Effector memory CD8-positive, alpha-beta T cell (primary cell): ENCODE data around the gene ARMS2.
A peak's percentile ranks its signal among the peaks of the same experiment; 100 is the strongest.

Source experiments
- ATAC-seq: fragments of 150-1000 bp; cut with Tn5 transposase; replicated peaks from 2 replicates; pipeline ENCODE4 v1.10.0; 2021; ENCODE audit warnings: mild to moderate bottlenecking, moderate library complexity
- DNase-seq, 3 experiments: peaks; one replicate each; pipeline ENCODE4 v3.0.0; 2021
- H3K27ac Mint-ChIP-seq, 2 donors: one replicate each; pipeline ENCODE4 v1.8.0; 2022; ENCODE audit warnings: mild to moderate bottlenecking in 2 of 2, mixed read lengths in 2 of 2, moderate library complexity in 2 of 2
- H3K27me3 Mint-ChIP-seq, 2 donors: one replicate each; pipeline ENCODE4 v1.8.0; 2022; ENCODE audit warnings: mixed read lengths in 2 of 2
- H3K36me3 Mint-ChIP-seq: one replicate; pipeline ENCODE4 v1.8.0; 2022; ENCODE audit warnings: mild to moderate bottlenecking, moderate library complexity, mixed read lengths; ENCODE audit not compliant: insufficient read depth
- H3K4me1 Mint-ChIP-seq, 2 donors: one replicate each; pipeline ENCODE4 v1.8.0; 2022; ENCODE audit warnings: low read depth in 2 of 2, mixed read lengths in 2 of 2
- H3K4me3 Mint-ChIP-seq, 2 donors: one replicate each; pipeline ENCODE4 v1.8.0; 2022; ENCODE audit warnings: mild to moderate bottlenecking in 2 of 2, mixed read lengths in 2 of 2, moderate library complexity in 2 of 2
- H3K9me3 Mint-ChIP-seq, 2 donors: one replicate each; pipeline ENCODE4 v1.8.0; 2022; ENCODE audit warnings: mixed read lengths in 2 of 2

ARMS2 gene

DNA sequence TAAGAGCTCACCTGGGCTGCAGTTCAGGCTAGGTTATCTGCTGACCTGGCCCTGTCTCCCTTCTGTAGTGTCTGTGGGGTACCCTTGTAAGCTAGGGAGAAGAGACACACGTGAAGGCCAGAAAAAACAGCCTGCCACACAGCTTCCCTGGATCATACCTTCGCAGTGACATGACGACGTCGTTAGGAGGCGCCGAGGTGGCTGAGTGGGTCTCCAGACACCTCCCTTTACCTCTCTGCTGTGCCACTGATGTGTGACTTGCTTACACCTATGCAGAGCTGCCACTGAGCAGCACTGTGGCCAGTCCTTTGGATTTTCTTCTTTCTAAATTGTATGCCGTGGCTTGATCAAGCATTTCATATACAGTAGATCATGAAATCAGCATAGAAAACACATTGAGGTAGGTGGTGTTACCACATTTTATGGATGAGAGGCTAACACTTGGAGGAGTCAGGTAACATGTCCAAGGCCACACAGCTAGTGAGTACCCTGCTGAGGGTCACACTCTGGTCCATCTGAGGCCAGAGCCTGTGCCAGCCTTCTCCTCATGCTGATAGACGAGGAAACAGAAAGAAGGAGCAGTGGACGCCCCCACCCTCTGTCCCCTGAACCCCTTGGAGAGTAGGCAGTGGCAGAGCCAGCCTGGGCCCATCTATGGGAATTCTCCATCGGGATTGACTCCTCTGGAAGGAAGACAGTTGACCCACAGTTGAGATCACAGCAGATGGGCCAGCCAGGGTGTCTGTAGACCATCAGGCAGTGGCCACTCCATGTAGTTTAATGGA lies 30.0 kb downstream of the ARMS2 start:
- Mint-ChIP-seq H3K4me1 (no peaks in the 10 kb centered on the region), H3K36me3 (peaks cover 4% of the 10 kb centered on the region), H3K27ac (no peak overlapping the region), H3K9me3 (peaks cover 3 to 6% of the 10 kb centered on the region in 2 donors), H3K27me3 (peaks cover 20 to 24% of the 10 kb centered on the region in 2 donors), H3K4me3 (no peak overlapping the region)
- no peak for DNase-seq
- no peak for ATAC-seq

DNA sequence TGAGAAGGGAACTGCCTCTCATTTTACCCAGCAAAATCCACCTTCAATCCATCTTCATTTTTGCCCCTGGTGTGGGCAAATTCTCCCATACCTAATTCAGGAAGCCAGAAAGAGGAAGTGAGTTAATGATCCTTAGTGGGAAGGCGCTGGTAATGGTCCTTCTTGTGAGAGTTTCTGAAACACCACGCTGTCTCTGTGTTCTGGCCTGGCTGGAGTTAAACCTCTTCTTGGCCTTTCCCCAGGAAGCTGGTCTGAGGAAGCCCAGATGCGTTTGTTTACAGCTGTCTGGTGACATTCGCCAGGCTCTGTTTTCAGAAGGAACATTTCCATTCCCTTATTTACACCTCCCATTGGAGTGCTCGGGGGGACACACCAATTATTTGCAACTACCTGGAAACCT lies 31.2 kb downstream of the ARMS2 start:
- DNase-seq (no peak), ATAC-seq (no peak)
- Mint-ChIP-seq H3K27me3 (peaks cover 8 to 16% of the 10 kb centered on the region in 2 donors), H3K27ac (no peak overlapping the region), H3K4me3 (no peak overlapping the region), H3K36me3 (no peaks in the 10 kb centered on the region), H3K4me1 (peaks cover under 1 to 1% of the 10 kb centered on the region in 2 donors), H3K9me3 (peaks cover 3 to 6% of the 10 kb centered on the region in 2 donors)

DNA sequence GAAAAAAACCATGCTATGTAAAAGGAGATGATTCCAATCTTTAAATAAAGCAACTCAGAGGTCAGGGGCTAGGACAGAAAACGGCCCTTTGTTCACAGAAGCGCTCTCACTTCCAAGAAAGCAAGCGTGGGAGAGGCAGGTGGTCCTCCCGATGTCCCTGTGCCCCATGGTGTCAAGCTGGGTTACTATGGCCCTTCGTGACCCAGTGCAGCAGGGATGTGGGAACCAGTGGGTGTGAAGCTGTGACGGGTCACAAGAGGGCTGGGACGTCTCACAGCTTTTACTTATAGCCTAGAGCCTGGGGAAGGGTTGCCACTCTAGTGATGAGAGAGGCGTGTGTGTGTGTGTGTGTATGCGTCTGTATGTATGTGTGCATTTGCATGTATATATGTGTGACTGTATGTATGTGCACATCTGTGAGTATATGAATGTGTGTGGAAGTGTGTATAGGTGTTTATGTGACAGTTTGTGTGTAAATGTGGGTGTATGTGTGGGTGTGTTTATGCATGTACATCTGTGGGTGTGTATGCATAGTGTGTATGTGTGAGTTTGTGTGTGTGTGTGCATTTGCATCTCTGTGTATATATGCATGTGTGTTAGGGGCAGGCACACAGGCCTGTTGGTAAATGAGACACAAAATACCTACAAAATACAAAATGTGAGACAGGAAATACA lies 32.1 kb downstream of the ARMS2 start:
- Mint-ChIP-seq H3K4me3 (no peak overlapping the region), H3K9me3 (peaks cover 3 to 5% of the 10 kb centered on the region in 2 donors), H3K4me1 (peaks cover 9 to 10% of the 10 kb centered on the region in 2 donors), H3K36me3 (no peaks in the 10 kb centered on the region), H3K27ac (no peak overlapping the region), H3K27me3 (peaks cover 5 to 10% of the 10 kb centered on the region in 2 donors)
- peak; percentile 25 for ATAC-seq
- DNase-seq, result no peak

GRCh38 chr10:122487174-122487765 lies 32.8 kb downstream of the ARMS2 start:
- H3K36me3 Mint-ChIP-seq, result no peaks in the 10 kb centered on the region
- ATAC-seq (no peak), DNase-seq (no peak)
- no peaks in the 10 kb centered on the region for H3K9me3 Mint-ChIP-seq
- H3K4me3 Mint-ChIP-seq, result no peak overlapping the region
- H3K27me3 Mint-ChIP-seq, result peaks cover 0 to 6% of the 10 kb centered on the region in 2 donors
- H3K4me1 Mint-ChIP-seq, result peaks cover 11 to 12% of the 10 kb centered on the region in 2 donors
- H3K27ac Mint-ChIP-seq, result no peak overlapping the region

DNA sequence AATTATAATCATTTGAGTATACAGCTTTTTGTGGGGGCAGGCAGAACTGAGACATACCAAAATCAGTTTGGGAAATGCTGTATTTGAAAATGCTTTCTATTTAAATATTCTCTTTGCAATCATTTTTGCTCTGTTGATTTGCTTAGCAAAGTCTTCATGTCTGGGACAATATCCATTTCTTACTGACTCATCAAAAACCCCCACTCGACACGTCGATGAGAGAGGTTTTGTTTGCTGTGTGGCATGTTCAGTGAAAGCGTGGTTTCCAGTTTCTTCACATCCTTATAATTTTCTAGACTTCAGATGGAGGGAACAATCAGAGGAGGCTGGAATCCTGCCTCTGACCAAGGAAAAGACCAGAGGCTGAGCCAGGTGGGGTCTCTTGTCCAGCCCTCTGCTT lies 35.8 kb downstream of the ARMS2 start:
- DNase-seq (no peak), ATAC-seq (no peak)
- H3K36me3 Mint-ChIP-seq, result no peaks in the 10 kb centered on the region
- no peaks in the 10 kb centered on the region for H3K9me3 Mint-ChIP-seq
- no peak overlapping the region for H3K27ac Mint-ChIP-seq
- H3K4me3 Mint-ChIP-seq, result no peak overlapping the region
- H3K4me1 Mint-ChIP-seq, result peaks cover 12 to 16% of the 10 kb centered on the region in 2 donors
- peaks cover 12 to 18% of the 10 kb centered on the region in 2 donors for H3K27me3 Mint-ChIP-seq

DNA sequence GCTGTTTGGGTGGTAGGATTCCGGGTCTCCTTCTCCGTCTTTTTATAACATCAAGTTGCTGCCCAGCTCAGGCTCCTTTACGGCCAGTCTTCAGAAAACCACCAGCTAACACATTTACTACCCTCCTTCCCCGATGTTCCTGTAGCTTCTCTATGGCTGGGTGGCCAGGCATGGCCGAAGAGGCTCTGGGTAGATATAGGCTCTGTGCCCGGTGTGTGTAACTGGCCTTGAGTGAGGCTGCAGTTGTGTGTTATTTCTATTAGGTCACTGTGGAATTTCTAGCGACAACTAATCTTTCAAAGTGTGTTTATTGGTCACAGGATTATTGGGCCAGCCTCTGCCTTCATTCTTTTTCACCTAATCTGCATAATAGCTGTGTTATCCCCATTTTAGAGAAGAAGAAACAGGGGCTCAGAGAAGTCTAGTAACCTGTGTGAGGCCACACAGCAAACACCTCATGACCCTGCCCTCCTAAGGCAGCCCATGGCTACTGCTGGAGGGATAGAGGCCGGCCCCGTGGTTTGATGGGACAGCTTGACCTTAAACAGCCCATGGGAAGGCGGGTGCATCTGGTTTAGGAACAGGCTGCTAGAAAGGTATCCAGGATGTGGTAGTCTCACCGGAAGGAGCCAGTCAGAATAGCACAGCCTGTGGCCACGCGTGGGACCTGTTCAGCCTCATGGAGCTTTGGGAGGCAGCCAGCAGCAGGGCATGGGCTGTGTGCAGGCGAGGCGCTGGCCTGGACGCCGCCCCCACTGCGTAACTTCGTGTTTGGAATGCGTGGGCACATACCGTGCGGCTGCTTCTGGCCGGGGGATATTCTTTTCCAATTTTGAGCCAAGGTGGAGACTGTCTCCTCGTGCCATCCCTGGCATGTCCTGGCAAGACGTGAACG lies 36.6 kb downstream of the ARMS2 start:
- Mint-ChIP-seq H3K9me3 (no peaks in the 10 kb centered on the region), H3K4me3 (peak overlapping the region; percentile 21 to 45), H3K27me3 (peaks cover 15 to 18% of the 10 kb centered on the region in 2 donors), H3K4me1 (peaks cover 15 to 19% of the 10 kb centered on the region in 2 donors), H3K36me3 (peaks cover 4% of the 10 kb centered on the region), H3K27ac (peak overlapping the region in 1 of 2 donors; percentile 62)
- DNase-seq (peak; percentile 8 to 34 (median 23)), ATAC-seq (peak; percentile 95)

- peaks cover 18 to 21% of the 10 kb centered on the region in 2 donors for H3K27me3 Mint-ChIP-seq
- H3K36me3 Mint-ChIP-seq, result peaks cover 6% of the 10 kb centered on the region
- peaks cover 20 to 25% of the 10 kb centered on the region in 2 donors for H3K4me1 Mint-ChIP-seq
- H3K4me3 Mint-ChIP-seq, result no peak overlapping the region
- H3K9me3 Mint-ChIP-seq, result no peaks in the 10 kb centered on the region
- H3K27ac Mint-ChIP-seq, result no peak overlapping the region
- no peak for ATAC-seq
- DNase-seq, result no peak
Observed at GRCh38 chr10:122492006-122492405, 37.6 kb downstream of the ARMS2 start.

DNA sequence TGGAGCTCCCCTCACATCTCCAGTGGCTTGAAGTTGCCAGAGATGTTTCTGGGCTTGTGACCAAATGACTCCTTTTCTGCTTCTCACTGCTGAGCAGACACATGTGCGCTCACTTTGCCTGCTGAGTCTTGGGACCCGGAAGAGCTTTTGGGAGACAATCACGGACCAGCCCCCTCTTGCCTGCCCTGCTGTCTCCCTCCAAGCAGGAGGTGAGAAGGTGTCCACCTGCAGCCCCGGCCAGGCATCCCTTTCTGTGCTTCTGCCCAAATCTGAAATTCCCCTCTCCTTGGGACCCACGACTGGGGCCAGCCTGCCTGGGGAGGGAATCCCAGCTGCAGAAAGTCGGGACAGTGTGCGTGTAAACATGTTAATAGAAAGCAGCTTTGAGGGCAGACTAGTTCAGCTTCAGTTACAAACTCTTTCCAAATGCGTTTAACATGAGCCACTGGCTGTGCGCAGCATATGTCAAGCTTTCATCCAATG lies 38.6 kb downstream of the ARMS2 start:
- Mint-ChIP-seq H3K27ac (no peak overlapping the region), H3K36me3 (peaks cover 6% of the 10 kb centered on the region), H3K27me3 (peaks cover 18 to 21% of the 10 kb centered on the region in 2 donors), H3K4me3 (no peak overlapping the region), H3K9me3 (no peaks in the 10 kb centered on the region), H3K4me1 (peaks cover 20 to 25% of the 10 kb centered on the region in 2 donors)
- ATAC-seq (no peak), DNase-seq (no peak)

DNA sequence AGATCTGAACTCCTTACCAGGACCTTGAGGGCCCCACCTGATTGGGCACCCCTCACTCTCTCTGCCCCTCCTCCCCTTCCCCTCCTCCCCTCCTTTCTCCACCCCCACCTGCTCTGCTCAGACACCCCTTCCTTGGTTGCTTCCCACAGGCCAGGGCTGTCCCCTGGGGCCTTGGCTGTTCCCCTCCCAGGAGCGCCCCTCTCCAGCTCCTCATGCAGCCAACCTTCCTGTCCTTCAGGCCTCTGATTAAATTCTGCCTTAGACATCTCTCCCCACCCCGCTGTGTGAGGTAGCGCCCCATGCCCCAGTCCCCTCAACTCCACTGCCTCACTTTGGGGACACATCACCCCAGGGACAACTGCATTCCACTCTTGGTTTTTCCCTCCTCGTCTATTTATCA lies 39.3 kb downstream of the ARMS2 start:
- no peak overlapping the region for H3K4me3 Mint-ChIP-seq
- H3K27me3 Mint-ChIP-seq, result peaks cover 18 to 21% of the 10 kb centered on the region in 2 donors
- ATAC-seq, result no peak

DNA sequence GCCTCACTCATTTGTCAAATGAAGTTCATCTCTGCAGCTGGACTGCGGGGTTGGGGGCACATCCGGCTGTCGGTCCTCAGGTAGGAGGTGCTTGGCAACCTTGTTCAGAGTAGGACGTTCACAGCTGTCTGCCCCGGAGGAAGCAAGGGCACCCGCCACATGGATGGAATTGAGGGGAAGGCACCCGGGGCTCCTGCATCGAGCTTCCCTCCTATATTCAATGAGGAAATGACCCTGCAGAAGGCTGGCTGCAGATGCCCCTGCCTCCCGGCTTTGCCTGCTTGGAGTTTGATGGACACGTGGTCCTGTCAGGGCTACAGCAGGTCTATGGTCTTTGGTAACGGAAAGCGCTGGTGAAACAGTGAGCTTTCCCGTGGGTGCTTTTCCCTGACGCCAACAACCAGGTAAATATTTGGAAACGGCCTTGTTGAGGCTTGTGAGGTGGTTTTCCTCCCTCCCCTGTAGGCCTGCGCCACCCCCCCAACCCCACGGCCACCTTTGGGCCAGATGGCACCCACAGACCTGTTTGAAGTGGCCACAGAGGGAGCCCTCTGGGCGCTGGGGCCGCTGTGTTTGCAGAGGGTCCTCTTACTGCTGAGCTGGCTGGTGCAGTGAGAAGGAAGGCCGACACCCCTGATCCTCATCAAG lies 39.8 kb downstream of the ARMS2 start:
- Mint-ChIP-seq H3K36me3 (peaks cover 9% of the 10 kb centered on the region), H3K9me3 (no peaks in the 10 kb centered on the region), H3K4me3 (no peak overlapping the region), H3K27me3 (peaks cover 16 to 18% of the 10 kb centered on the region in 2 donors), H3K27ac (no peak overlapping the region), H3K4me1 (peaks cover 21 to 25% of the 10 kb centered on the region in 2 donors)
- ATAC-seq (no peak), DNase-seq (no peak)

More for the DNA sequence above, 39.3 kb downstream of the ARMS2 start:
- Mint-ChIP-seq H3K27ac (no peak overlapping the region), H3K36me3 (peaks cover 6% of the 10 kb centered on the region), H3K9me3 (no peaks in the 10 kb centered on the region), H3K4me1 (peaks cover 20 to 25% of the 10 kb centered on the region in 2 donors)
- no peak for DNase-seq

DNA sequence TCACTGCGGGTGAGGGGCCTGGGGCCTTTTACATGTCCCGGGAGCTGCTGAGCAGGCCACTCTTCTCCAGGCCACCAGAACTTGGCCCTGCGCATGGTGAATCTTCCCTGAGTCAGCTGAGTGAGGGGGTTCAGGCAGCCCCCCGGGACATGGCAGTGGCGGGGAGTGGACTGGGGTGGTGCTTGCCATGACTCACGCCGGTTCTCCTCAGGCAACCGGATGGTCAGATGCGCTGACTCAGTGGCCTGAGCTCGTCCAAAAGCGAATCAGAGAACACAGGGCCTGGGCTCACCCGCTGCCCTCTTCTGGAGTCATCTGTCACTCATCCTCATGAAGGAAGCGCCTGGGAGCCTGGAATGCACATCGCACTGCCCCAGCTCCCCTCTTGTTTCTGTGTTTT lies 40.4 kb downstream of the ARMS2 start:
- no peak overlapping the region for H3K27ac Mint-ChIP-seq
- DNase-seq (no peak), ATAC-seq (no peak)
- H3K27me3 Mint-ChIP-seq, result peaks cover 15 to 18% of the 10 kb centered on the region in 2 donors
- H3K4me3 Mint-ChIP-seq, result no peak overlapping the region
- H3K36me3 Mint-ChIP-seq, result peaks cover 9% of the 10 kb centered on the region
- H3K4me1 Mint-ChIP-seq, result peaks cover 24 to 28% of the 10 kb centered on the region in 2 donors
- H3K9me3 Mint-ChIP-seq, result no peaks in the 10 kb centered on the region
